ENCODE data around the gene NEU4.
"Not testable (repeated sequence)": the region's sequence is repeated elsewhere in the genome, so short reads cannot be mapped to it uniquely, and the experiment has no call there.

Gene NEU4, protein sequence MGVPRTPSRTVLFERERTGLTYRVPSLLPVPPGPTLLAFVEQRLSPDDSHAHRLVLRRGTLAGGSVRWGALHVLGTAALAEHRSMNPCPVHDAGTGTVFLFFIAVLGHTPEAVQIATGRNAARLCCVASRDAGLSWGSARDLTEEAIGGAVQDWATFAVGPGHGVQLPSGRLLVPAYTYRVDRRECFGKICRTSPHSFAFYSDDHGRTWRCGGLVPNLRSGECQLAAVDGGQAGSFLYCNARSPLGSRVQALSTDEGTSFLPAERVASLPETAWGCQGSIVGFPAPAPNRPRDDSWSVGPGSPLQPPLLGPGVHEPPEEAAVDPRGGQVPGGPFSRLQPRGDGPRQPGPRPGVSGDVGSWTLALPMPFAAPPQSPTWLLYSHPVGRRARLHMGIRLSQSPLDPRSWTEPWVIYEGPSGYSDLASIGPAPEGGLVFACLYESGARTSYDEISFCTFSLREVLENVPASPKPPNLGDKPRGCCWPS

DNA sequence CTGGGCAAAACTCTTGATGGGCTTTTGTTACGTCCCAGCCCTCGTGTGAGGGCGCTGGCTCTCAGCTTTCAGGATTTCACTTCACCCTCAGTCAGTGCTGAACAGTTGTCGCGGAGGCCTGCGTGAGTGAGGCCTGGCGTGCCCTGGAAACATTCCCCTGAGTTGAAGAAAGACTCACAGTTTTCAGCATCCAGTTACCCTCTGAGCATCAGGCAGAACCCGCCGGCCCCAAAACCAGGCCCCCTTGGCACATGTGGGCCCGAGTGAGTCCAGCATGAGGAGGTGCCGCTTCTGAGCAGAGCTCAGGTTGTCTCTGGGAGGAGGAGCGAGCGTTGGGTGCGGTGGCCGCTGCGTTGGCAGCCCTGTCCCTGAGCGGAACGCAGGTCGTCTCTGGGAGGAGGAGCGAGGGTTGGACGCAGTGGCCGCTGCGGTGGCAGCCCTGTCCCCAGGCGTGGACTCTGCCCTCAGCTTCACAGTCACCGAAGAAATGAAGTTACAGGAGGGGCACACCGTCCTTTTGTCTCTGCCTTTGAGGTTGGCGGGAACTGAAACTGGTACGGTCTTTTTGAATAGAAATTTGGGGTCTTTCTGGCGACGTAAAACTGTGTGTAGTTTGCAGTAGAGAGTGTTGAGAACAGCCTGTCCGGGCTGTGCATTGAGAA is at the start of gene NEU4:
Gene NEU4, plus strand, starts transcription at position 473 of the 662 bp plus-strand sequence. CDS start 5,292 bp downstream, outside the sequence.
- no peak for DNase-seq

DNA sequence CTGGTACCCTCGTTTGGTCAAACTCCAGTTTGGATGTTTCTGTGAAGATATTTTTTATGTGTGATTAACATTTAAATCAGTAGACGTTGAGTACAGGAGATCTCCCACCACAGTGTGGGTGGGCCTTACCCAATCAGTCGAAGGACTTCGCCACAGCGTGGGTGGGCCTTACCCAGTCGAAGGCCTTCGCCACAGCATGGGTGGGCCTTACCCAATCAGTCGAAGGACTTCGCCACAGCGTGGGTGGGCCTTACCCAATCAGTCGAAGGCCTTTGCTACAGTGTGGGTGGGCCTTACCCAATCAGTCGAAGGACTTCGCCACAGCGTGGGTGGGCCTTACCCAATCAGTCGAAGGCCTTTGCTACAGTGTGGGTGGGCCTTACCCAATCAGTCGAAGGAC is 49.1 kb upstream of the NEU4 start:
- not testable (repeated sequence) for DNase-seq

DNA sequence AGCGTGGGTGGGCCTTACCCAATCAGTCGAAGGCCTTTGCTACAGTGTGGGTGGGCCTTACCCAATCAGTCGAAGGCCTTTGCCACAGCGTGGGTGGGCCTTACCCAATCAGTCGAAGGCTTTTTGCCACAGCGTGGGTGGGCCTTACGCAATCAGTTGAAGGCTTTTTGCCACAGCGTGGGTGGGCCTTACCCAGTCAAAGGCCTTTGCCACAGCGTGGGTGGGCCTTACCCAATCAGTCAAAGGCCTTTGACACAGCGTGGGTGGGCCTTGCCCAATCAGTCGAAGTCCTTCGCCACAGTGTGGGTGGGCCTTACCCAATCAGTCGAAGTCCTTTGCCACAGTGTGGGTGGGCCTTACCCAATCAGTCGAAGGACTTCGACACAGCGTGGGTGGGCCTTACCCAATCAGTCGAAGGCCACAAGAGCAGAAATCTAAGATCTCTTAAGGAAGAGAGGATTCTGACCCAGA is 48.7 kb upstream of the NEU4 start:
- DNase-seq: no peak

DNA sequence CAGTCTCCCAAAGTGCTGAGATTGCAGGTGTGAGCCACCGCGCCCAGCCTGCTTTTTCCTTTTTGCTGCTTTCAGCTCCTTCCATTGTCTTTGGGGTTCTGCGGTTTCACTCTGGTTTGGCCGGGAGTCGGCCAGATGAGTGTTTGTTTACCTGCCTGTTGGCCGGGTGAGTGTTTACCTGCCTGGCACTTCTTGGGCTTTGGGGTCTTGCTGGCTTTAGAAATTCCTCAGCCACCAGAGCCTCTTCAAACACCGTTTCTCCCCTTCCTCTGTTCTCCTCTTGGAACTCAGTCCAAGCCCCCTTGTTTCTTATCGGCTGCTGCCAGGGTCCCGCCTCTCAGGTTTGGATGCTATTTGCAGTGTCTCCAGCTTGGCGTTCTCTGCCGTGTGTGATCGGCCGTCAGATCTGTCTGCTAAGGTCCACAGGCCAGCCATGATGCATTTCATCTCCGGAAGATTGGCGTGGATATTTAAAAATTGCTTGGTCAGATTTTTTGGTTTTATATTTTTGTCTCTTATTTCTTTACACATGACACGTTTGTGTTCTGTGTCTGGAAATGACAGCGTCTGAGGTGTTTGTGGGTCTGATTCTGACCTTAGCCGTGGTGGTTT is 46.6 kb upstream of the NEU4 start:
- no peak for DNase-seq

DNA sequence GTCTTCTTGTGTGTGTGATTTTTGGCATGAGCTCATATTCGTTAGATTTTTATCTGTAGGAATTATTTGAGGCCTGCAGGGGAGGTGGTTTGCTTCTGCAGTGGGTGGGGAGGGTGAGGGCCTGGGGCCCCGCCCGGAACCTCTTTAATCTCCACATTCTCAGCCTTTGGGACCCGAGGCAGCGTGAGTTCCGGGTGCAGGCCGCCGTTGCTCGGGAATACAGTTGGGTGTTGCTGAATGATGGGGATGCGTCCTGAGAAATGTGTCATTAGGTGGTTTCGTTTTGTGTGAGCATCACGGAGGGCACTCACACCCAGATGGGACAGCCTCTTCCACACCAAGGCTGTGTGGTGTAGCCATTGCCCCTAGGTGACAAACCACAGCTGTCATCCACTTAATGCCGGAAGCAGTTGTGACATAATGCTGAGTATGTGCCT is 46.0 kb upstream of the NEU4 start:
- no peak for DNase-seq

DNA sequence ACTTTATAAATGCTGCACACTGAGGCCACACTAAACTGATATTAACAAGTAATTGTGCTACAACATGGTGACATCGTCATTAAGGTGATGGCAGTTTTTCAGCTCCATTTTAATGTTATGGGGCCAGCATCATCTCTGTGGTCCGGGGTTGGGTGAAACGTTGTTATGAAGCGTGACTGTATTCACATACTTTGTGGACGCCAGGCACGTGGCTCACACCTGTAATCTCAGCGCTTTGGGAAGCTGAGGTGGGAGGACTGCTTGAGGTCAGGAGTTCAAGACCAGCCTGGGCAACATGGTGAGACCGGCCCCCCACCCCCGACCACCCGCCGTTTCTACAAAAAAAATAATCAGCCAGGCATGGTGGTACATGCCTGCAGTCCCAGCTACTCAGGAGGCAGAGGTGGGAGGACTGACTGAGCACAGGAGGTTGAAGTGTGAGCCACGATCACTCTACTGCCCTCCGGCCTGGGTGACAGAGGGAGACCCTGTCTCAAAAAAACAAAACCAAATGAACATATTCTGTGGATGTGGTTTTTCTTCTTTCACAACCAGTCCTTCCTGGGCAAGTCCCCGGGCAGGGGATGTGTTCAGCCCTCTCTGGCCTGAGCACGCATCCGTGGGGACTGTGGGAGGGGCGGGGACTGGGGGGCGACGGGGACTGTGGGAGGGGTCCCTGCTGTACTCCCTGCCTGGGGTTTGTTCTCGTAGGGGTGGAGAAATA is 45.3 kb upstream of the NEU4 start:
- DNase-seq: no peak

DNA sequence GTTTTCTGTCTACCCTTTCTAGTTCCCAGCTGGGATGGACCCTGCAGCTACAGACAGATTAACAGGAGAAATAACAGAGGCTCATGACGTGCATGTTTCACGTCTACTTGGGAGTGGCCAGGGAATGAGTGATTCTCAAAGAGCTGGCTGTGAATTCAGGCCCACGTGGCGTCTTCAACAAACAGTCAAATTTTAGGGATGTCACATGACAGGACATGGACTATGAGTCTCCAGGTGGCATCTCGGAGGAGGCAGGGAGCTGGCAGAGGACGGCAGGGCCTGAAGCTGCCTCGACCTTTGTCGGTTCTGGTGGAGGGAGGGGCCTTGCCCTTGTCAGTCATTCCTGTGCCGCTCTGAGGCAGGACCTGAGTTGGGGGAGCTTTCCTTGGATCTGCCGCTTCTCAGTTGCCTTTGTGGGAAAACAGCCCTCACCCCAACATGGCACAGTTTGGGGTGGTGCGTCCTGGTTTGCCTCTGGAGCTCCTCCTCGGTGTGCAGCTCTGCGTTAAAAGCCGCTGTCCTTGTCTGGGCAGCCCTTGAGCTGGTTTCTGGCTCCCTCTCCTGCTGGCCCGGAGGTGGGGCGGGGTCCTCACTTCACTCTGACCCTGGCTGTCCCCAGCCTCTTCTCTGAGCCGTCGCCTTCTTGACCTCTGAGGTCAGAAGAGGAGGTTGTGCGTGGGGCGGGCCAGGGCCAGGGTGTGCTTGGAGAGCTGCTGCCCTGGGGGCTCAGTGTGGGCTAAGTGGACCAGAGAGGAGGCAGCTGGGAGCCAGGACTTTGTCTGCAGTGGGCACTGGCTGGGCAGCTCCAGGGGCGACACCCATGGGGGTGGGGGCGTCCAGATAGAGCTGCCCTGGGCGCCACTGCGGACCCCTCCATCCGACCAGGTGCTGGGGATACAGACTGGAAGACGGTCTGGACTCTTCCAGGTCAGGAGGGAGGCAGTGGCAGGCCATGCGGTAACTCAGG is 44.4 kb upstream of the NEU4 start:
- DNase-seq: no peak

DNA sequence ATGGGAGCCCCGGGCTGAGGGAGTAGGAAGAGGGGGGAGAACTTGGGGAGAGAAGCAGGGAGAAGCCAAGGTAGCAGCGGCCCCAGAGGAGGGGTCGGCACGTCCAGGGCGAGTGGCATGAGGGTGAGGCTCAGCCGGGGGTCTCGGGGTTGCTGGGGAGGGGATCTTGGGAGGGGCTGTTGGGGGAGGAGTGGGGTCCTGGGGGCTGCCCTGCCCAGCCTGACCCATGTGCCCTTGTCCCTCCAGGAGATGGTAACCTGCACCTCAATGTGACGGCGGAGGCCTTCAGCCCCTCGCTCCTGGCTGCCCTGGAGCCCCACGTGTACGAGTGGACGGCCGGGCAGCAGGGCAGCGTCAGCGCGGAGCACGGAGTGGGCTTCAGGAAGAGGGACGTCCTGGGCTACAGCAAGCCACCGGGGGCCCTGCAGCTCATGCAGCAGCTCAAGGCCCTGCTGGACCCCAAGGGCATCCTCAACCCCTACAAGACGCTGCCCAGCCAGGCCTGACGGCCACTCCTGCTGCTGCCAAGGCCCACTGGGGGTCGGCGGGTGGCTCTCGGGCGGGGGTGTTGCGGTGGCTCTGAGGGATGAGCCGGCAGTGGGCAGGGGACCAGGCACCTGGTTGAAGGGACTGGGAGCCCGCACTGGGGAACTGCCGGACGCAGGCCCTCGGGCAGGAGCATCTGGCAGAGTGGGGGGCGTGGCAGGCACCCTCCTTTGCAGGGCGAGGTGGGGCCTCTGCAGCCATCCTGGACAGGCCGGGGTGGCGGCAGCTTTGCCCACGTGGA is 41.3 kb upstream of the NEU4 start:
- no peak for DNase-seq

DNA sequence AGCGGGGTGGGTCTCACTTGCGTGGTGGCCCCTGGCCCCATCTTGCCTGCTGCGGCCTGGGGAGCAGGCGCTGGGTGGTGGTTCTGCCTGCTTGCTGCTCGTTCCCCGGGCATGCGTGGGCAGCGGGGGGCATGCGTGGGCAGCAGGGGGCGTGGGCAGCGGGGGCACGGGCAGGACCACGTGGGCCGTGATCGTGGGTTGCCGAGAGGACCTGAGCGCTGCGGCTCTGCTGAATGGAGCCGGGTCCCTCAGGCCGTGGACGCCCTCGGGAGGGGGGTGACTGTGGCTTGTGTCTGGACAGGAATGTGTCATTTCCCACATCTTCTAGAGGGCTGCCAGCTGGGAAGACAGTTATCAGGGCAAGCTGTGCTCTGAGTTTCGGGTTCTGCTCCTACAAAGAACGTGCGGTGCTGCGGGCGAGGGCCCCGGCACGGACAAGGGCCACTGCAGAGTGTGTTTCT is 40.7 kb upstream of the NEU4 start:
- DNase-seq: no peak

DNA sequence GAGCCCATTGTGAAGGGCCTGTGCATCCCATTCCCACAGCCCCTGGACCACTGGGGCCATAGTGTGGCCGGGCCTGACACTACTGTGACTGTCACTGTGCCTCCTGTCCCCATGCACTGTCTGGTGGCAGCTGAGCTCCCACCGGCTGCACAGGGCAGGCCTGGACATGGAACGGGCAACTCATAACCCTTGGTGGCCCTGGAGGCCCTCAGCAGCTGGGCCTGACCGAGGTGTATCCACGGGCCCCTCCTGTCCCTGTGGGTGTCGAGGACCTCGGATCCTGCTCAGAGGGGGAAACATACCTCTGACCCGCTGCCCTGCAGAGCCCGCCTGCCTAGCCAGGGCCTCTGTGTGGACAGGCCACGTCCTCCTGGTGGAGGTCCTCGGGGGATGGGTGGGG is 40.1 kb upstream of the NEU4 start:
- no peak for DNase-seq

DNA sequence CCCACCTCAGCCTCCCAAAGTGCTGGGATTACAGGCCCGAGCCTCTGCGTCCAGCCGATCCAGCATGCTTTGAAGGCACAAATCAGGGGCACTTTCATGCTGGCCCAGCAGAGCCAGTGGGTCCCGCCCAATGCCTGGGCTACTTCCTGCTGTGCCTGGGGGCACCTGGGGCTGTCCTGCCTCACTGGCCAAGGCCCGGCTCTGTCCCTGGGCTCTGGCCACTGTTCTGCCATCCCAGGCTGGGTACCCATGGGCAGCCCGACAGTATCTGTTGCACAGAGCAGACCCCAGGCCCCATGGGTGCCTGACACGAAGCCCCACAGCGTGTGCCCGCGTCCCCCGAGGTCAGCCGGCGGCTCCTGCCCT is 39.2 kb upstream of the NEU4 start:
- no peak for DNase-seq

DNA sequence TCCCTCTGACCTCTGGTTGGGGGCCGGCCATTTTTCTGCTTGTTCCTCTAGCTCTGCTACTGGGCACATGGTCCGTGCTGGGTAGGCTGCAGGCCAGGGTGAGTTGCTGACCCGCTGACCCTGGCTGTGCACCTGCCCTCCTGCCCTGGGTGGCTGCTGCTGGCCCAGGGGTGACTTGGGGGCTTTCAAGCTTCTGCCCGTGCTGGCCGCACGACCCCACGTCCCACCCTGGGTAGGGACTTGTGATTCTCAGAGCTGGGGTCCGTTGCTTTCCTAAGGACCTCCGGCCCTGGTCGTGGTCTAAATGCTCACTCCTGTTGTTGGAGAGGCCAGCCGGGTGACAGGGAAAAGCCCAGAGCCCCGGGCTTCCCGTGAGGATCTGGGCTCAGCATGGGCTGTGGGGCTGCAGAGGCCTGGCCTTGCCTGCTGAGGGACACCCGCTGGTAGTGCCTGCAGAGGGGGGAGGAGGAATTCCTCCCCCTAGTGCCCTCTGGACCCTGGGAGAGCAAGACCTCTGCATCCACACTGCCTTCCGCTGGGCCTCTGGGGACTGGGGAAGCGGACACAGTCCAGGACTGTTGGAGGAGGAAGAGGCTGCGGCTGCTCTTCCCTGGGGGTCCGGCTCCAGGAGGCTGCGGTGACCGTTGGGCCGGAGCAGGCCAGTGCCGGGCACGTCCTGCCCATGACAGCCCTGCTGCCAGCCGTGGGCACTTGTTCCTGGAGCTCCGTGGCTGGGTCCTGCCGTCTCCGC is 38.6 kb upstream of the NEU4 start:
- no peak for DNase-seq

DNA sequence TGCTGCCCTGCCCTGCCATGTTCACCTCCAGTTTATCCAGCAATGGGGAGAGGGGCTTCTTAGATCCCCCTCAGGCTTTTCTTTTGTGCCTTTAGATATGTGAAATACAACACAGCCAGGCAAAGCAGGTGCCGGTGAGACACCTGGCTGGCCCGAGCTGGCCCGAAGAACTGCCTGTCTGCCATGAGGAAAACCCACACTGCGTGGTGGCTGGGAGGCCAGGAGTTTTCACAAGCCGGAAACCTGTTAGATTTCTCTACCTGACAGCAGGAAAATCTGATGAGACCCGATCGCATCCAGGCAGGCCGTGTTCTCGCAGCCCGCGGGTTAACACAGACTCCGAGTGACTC is 38.1 kb upstream of the NEU4 start:
- no peak for DNase-seq

DNA sequence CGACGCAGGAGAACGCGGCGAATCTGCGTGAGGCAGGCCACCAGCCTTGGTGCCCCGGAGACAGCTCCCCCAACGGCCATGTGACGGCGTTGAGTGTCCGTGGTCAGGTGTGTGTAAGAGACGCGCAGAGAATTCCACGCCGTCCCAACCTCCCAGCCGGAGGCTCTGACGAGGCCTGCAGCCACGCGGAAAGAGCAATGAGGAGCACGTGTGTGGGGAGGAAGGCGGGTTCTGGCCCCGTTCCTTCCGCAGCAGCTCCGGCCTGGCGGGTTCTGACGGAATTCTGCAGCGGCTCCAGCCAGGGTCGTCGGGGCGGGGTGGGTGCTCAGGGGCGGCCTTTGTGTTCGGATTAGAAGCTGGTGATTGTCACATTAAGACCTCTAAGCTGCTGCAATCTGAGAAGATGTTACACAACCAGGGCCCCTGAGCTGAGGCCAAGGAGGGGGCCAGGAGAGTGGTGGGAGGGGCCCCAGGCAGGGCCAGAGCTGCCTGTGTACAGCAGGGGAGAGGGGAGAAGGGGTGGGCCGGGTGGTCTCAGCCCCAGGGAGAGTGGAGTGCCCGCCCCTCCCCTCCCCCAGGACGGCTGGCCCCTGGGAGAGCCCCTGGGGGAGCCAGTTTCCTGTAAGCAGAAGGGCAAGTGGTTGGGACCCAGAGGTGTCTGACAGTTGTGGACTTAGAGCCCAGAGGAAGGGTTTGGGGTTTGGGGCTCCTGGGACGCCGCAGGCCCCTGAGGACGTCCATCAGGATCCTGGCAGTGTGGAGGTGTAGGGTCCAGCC is 37.5 kb upstream of the NEU4 start:
- DNase-seq: no peak

DNA sequence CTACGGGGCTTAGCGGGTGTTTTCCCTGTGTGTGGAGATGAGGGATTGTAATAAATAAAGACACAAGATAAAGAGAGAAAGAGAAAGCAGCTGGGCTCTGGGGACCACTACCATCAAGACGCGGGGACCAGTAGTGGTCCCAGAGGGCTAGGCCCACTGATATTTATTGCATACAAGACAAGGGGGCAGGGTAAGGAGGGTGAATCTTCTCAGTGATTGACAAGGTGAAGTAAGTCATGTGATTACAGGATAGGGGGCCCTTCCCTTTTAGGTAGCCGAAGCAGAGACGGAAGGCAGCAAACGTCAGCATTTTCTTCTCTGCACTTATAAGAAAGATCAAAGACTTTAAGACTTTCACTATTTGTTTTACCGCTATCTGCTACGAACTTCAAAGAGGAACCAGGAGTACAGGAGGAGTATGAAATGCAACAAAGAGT is 36.9 kb upstream of the NEU4 start:
- no peak for DNase-seq

DNA sequence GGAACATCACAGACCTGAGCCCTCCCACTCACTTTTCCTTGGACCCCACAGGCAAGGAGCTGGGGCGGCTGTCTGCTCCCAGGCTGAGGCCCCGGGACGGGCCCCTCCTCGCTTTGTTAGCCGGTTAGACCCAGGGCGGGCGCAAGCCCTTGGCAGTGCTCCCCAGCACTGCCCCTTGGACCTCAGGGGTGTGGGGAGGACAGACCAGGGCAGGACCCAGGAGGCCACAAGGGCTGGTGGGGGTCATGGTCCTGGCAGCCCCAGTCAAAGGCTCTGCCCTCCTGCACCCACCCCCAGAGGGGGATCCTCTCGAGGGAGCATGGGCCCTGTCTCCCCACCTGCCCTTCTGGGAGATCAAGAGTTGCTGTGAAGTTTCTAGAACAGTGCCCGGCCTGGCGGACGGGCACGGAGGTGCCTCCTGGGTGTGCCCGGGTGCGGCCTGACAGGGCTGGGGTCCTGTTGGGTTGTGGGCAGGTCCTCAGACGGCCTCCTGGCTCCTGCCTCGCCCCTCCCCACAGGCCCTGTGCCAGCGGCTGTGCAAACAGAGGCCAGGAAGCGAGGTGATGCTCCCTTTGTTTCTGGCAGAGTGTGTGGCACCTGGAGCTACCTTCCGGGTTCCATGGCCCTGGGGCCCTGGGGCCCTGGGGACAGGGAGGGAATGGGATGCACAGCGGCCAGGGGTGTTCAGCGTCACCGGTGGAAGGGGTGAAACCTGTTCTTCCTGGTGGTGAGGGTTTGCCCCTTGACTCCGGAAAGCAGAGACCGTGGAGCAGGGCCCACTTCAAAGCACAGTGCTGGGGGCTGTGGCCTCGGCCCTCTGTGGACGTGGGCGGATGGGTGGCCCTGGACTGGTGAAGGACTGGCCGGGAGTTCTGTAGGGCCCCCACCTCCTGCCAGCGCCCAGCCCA is 35.2 kb upstream of the NEU4 start:
- DNase-seq: no peak

DNA sequence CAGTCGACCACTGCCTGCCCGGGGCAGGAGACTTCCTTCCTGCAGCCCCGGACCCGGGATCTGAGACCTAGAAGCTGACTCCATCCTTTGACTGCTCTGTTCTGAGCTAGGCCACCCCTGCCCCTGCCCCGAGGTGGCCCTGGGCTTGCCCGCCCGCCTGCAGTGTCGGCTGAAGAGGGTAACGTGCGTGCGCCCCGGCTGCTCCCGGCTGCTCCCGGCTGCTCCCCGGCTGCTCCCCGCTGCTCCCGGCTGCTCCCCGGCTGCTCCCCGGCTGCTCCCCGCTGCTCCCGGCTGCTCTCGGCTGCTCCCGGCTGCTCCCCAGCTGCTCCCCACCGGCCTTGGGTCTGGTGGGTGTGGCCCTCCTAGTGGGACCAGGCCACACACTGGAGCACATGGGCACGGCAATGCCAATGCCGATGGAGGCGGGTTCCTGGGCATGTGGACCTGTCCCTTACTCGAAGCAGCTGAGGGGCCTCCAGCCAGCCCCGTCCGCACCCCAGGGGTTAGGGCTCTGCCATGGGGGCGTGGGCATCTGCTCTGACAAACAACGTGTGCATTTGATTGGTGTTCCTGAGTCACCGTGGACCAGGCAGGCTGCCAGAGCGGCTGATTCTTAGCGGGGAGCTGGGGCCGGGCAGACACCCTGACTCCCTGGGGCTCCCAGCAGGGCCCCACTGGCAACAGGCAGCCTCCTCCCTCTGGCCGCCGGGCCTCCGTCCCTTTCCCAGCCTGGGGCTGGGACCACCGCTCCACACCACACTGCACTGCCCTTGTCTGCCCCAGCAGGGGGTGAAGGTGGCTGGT is 34.4 kb upstream of the NEU4 start:
- DNase-seq: no peak

All from stimulated activated CD4-positive, alpha-beta T cell treated with anti-CD3 and anti-CD28 coated beads, Interleukin-4, amount 100 ng/mL, for 1 hour (primary cell).